Kidney tubule cell (primary cell): Measurements from ENCODE around the gene NELL1.
"Not testable (repeated sequence)": the region's sequence is repeated elsewhere in the genome, so short reads cannot be mapped to it uniquely, and the experiment has no call there.

Experiments used
- DNase-seq: peaks from one replicate; pipeline ENCODE4 v3.0.0-alpha.2; 2018; ENCODE audit warnings: low spot score

Gene NELL1

DNA sequence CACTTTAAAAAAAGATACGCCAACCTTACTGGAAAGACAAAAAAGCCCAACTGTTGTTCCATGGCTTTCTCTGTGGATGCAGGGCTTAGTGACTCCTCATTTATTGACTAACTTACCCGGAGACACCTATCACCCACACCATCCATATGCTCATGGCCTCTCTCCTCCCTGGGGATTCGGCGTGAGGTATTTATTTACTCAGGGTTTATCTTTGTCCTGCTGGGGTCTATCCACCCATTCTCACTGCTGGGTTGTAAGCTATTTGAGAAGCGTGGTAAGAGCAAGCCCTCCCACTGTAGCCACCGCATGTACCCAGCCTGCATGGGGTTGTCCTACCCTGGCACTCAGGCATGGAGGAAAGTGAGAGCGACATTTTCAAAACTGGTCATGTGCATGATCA lies 93.6 kb downstream of the NELL1 start:
- DNase-seq: no peak

DNA sequence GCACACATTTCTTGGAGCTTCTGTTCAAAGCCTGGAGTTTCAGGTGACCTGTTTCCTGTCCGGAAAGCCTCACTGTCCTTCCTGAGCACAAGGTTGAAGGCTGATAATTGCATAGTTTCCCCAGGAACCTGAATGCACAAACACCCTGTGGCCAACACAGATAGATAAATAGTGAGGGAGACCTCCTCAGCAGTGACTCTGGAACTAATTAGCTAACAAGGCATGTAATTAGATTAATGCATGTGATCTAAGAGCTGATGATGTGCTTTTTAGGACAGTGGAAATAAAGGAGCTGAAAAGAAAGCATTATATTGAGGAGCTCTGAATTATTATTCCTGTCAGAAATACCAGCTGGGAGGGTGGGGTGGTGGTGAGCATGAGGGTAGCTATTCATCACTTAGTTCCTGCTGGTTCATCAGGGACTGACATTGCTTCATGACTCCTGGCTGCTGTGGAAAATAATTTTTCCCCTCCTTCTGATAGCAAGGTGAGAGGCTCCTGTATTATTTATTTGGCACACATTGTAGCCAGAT lies 101.1 kb downstream of the NELL1 start:
- no peak for DNase-seq

GRCh38 chr11:20771026-20771425 lies 101.6 kb downstream of the NELL1 start:
- DNase-seq: no peak

DNA sequence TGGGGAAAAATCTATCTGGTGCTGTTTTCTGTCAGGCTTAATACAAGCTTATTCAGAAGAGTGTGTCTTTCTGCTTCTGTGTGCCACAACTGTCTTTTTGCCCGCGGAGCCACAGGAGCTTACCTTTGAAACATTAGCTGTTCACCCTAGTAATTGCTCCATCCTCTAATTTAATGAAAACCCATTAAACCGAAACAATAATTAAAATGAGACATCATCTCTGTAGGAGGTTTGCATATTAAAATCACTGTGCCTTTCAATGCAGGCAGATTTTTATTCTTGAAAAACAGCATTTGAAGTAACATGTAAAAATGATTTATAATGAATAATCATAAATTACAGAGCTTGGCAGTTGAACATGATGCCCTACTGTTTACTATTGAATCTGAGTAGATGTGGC lies 102.3 kb downstream of the NELL1 start:
- no peak for DNase-seq

- no peak for DNase-seq
Measured at GRCh38 chr11:20775331-20775730, 105.9 kb downstream of the NELL1 start.

- no peak for DNase-seq
Measured at GRCh38 chr11:20782775-20783174, 113.4 kb downstream of the NELL1 start.

GRCh38 chr11:20783220-20783619 lies 113.8 kb downstream of the NELL1 start:
- DNase-seq: no peak

DNA sequence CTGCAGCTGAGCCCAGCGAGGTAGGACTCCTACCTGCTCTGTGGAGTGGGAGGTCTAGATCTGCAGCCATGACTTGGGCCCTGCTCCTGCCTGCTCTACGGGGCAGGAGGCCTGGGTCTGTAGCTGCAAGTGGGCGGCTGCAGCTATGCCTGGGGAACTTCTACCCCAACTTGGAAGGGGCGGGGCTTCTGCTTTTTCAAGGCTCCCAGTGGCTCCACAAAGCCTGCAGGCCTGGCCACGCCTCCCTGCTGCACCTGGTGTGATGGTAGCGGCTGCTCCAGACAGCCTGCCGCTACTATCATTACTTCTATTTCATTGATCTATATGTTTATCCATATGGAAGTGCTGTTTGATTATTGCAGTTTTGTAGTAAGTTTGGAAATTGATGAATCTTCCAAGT lies 121.2 kb downstream of the NELL1 start:
- DNase-seq: no peak

DNA sequence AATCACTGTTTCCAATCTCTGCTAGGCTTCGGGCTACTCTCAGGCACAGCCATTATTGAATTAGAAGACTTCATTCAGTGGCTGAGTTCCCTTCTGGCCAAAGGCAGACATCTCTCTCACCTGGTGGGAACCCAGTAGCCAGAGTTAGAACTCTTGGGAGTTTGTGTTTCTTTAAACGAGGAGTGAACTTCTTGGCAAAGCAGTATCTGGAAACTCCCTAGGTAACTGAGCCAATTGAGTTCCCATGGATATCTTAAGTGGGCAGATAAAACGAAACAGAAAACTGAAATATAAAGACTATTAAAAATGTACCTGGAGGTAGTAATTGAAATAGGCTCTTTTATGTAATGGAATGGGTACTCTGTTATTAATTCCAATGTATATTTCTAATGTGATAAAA lies 125.6 kb downstream of the NELL1 start:
- no peak for DNase-seq

DNA sequence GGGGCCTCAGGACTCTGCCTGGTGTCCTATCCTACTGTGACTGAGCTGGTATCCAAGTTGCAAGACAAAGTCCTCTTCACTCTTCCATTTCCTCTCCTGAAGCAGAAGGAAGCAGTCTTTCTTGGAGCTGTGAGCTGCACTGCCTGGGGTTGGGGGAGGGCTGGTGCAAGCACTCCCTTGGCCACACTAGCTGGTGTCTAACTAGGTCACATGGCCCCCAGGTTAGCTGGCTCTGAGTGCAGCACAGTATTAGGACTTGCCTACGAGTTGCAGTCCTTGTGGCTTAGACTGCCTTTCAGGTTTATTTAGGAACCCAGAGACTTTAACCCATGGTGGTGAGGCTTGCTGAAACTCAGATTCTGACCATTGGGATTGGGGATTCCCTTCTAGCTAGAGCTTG lies 138.9 kb downstream of the NELL1 start:
- no peak for DNase-seq

DNA sequence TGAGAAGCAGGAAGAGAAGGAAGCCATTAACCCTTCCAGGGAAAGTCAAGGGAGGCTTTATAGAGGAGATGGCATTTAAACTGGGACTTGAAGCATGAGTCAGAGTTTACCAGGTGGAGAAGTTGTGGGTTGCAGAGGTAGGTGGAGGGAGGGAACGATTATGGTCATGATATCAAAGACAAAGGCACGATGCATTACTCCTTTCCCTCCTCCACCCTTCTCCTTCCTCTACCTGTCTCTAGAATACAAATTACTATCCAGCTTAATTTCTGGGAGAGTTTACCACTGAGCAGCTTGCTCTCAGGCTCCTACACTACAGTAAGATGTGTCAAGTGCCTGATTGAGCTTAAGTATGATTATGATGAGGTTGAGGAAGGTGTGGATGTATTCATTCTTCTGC lies 151.7 kb downstream of the NELL1 start:
- no peak for DNase-seq

- DNase-seq: no peak
Measured at GRCh38 chr11:20821470-20821869, 152.1 kb downstream of the NELL1 start.

DNA sequence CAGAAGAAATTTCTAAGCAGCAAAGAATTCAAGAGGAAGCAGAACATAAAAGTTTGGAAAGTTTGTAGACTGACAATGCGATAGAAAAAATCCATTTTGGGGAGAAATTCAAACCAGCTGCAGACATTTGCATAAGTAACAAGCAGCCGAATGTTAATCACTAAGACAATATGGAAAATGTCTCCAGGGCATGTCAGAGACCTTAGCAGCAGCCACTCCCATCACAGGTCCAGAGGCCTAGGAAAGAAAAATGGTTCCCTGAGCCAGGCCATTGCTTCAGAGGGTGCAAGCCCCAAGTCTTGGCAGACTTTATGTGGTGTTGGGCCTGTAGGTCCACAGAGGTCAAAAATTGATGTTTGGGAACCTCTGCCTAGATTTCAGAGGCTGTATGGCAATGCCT lies 155.4 kb downstream of the NELL1 start:
- no peak for DNase-seq

- no peak for DNase-seq
Measured at GRCh38 chr11:20835561-20835960, 166.2 kb downstream of the NELL1 start.

GRCh38 chr11:20839231-20839630 lies 169.8 kb downstream of the NELL1 start:
- no peak for DNase-seq

- no peak for DNase-seq
Measured at GRCh38 chr11:20840341-20840740, 171.0 kb downstream of the NELL1 start.

- DNase-seq: no peak
Measured at GRCh38 chr11:20844216-20844615, 174.8 kb downstream of the NELL1 start.

DNA sequence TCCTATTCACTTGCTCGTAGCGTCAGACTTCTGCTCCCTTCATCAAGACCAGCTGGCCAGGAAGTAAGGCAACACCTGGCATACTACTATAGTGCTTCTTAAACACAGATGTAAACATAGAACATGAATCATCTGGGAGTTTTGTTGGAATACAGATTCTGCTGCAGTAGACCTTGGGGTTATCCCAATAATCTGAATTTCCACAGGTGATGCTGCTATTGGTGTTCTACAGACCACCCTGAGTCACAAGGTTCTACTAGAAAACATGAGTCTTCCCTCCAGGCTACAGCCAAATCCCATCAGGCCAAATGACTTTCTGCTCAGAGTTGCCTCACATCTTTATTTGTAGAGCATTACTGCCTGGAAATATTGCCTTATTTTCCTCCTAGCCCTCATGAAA lies 175.2 kb downstream of the NELL1 start:
- DNase-seq: no peak

DNA sequence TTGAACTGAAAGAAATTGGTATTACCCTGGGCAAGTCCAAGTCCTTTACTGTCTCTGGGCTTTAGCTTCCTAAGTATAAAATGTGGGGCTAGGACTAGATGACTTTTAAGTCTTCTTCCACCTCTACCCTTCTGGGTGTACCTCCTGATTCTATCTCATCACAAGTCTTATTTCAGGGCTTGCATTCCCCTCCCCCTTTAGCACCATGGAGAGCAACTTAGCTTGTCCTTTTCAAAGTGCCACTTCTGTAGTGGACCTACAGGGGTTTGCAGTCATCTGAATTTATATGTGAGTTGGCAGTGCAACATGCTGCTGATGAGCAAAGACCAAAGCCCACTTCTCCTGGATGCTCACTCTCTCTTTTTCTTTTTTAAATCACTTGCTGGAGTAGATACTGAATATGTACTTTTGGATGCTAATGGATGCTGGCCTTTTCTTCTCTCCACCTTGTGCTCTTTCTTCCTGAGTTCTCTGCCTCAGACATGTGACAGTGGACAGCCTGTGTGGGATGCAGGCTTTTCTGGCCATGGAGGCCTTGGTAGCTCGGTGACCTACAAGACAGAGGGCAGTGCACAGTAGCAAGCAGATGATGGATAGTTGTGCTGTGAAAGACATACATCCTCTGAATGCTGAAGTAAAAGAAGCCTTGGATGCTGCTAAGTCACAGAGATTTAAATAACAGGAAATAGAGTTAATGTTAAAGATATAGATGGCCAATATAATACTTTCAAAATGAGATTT lies 185.0 kb downstream of the NELL1 start:
- DNase-seq: no peak

- no peak for DNase-seq
Measured at GRCh38 chr11:20861322-20861721, 191.9 kb downstream of the NELL1 start.

GRCh38 chr11:20862263-20862662 lies 192.9 kb downstream of the NELL1 start:
- not testable (repeated sequence) for DNase-seq

DNA sequence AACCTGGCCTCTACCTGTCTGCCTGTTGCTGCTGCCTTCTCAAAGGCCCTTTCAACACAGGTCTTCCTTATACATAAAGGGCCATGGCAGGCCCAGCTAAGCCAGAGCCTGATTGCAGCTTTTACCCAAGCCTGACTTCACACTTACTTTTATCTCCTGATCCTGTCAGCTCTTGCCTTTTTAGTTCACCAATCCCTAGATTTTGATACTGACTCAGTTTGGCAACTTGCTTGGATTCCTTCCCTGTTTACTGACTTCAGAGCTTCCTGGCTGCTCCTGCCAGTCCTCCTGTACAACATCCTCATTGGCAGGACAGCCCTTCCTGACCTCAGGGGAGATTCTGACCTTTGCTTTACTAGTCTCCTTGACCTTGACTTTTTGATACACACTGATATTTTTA lies 195.2 kb downstream of the NELL1 start:
- DNase-seq: no peak

DNA sequence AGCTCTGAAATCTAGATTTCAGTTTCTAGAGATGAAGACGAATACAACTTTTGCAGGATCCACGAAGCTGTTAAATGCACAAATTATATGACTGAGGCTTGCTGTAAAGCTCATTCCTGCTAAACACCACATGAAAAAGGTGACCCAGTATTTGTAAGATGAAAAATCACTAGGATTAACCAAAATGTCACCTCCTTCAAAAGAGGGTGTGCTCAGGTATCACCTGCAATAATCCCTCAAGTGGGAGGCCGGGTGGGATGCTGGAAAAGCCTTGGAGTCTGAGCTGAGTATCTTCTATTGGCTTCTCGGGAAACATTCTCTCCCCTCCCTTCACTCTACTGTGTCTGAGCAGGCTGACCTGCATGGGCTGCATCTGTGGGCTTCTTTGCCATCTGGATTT lies 195.8 kb downstream of the NELL1 start:
- no peak for DNase-seq

DNA sequence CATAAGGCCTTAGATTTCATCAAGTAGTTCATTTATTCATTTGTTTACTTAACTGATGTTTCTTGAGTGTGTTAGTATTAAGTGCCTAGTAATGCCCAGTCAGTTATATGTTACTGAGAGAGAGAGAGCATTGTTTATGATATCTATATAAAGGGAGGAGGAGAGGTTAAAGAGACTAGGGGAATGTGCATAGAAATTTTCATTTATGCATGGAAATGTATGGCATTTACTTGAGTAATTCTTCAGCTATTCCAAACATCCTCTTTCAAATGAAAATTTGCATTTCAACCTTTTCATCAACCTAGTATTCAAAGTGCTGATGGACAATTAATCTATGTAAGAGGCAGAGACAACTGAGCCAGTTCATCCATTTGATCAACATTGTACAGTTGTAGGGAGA lies 199.7 kb downstream of the NELL1 start:
- DNase-seq: no peak
